Uterus (tissue), 4 donors: ENCODE results near the gene TTC34. TPM values are rescaled to one million over a fixed set of nuclear protein-coding genes. Genes with fewer than 3 reads are reported as not detected.
"Not testable (repeated sequence)": the region's sequence is repeated elsewhere in the genome, so short reads cannot be mapped to it uniquely, and the experiment has no call there.

Source experiments
- DNase-seq, 2 donors: peaks; one replicate each; pipeline ENCODE4 v3.0.0-alpha.2; 2019 to 2020
- H3K27ac ChIP-seq, 2 donors: fragments of 200-600 bp; sonication (generic); 1 replicate in 1 of 2; 2 replicates in 1 of 2; pipeline ENCODE4 v1.5.1; 2016 to 2018
- H3K27me3 ChIP-seq, 2 donors: fragments of 200-600 bp; sonication (generic); one replicate each; pipeline ENCODE4 v1.5.1; 2018 to 2019; ENCODE audit warnings: control low read depth in 1 of 2
- H3K36me3 ChIP-seq, 2 donors: fragments of 200-600 bp; sonication (generic); one replicate each; pipeline ENCODE4 v1.5.1; 2019; ENCODE audit warnings: control low read depth in 1 of 2
- H3K4me1 ChIP-seq, 2 donors: fragments of 200-600 bp; sonication (generic); one replicate each; pipeline ENCODE4 v1.5.1; 2018 to 2019; ENCODE audit warnings: control low read depth in 1 of 2
- H3K4me3 ChIP-seq, 2 donors: fragments of 200-600 bp; sonication (generic); 1 replicate in 1 of 2; 2 replicates in 1 of 2; pipeline ENCODE4 v1.5.1; 2018 to 2019; ENCODE audit warnings: mild to moderate bottlenecking in 1 of 2
- H3K9me3 ChIP-seq, 2 donors: fragments of 200-600 bp; sonication (generic); one replicate each; pipeline ENCODE4 v1.5.1; 2019; ENCODE audit warnings: control low read depth in 1 of 2
- POLR2A ChIP-seq, 2 donors: fragments of 450-650 bp; IDR thresholded peaks; one replicate each; pipeline ENCODE4 v1.6.1; 2016; ENCODE audit warnings: antibody characterized with exemption in 2 of 2, mild to moderate bottlenecking in 1 of 2, moderate library complexity in 1 of 2
- intact Hi-C: fragments of 100-400 bp; cut with DNase I; formaldehyde crosslinking; loops from one replicate; pipeline ENCODE4 v1.15.1; 2023; ENCODE audit warnings: low total_unique reads
- total RNA-seq, 4 donors: library from RNA; depleted of rRNA in 3 of 4; stranded (reverse); fragments of >200 nt in 3 of 4; gene quantifications; one replicate each; pipeline versions ENCODE4 v1.1.0 to v1.2.4, GENCODE V29; 2014 to 2023
- TF ChIP-seq, protein P1 (sequence below), 4 experiments: fragments of 200-600 bp in 2 of 4; fragments of 450-650 bp in 2 of 4; sonication (generic) in 2 of 4; IDR thresholded peaks; one replicate each; pipeline ENCODE4 v1.5.1; 2016 to 2019; ENCODE audit warnings: antibody characterized with exemption in 4 of 4, mild to moderate bottlenecking in 2 of 4, moderate library complexity in 1 of 4
- donor health status: DM: yes; HTN: yes; CAD: no.

TTC34 gene
- total RNA-seq, 4 donors from 2014 or later: 0.29 to 2.9 (median 0.43) TPM

DNA sequence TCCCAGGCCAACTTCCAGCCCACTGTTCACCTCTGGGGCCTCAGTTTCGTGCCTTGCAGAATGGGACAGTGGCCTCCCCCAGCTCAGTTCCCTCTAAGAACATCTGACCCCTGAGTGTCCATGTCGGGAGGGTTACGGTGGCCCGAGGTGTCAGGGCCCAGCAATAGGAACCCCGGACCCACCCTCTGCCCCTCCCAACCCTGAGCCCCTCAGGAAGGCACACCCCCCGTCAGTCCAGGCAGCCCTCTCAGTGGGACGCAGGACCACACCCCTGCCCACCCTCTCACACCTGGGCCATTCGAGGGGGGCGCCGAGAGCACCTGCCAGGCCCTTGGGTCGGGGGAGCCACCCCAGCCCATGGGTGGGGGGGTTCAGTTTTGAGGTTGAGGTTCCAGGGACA is 447 bp downstream of the TTC34 start:
- H3K4me1 ChIP-seq: no peaks in the 10 kb centered on the region
- H3K36me3 ChIP-seq: no peaks in the 10 kb centered on the region
- H3K27me3 ChIP-seq: no peaks in the 10 kb centered on the region
- H3K9me3 ChIP-seq: no peaks in the 10 kb centered on the region
- H3K4me3 ChIP-seq: no peak overlapping the region
- DNase-seq: no peak
- no peak overlapping the region for H3K27ac ChIP-seq
- TF ChIP-seq POLR2A (IDR thresholded peaks at IDR 0.05): no peak
- TF ChIP-seq, protein P1, sequence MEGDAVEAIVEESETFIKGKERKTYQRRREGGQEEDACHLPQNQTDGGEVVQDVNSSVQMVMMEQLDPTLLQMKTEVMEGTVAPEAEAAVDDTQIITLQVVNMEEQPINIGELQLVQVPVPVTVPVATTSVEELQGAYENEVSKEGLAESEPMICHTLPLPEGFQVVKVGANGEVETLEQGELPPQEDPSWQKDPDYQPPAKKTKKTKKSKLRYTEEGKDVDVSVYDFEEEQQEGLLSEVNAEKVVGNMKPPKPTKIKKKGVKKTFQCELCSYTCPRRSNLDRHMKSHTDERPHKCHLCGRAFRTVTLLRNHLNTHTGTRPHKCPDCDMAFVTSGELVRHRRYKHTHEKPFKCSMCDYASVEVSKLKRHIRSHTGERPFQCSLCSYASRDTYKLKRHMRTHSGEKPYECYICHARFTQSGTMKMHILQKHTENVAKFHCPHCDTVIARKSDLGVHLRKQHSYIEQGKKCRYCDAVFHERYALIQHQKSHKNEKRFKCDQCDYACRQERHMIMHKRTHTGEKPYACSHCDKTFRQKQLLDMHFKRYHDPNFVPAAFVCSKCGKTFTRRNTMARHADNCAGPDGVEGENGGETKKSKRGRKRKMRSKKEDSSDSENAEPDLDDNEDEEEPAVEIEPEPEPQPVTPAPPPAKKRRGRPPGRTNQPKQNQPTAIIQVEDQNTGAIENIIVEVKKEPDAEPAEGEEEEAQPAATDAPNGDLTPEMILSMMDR (IDR thresholded peaks at IDR 0.05): no peak
- intact Hi-C loops: no loop called here

- H3K27me3 ChIP-seq: no peaks in the 10 kb centered on the region
- TF ChIP-seq, protein P1 (IDR thresholded peaks at IDR 0.05): no peak
- TF ChIP-seq POLR2A (IDR thresholded peaks at IDR 0.05): no peak
- no peaks in the 10 kb centered on the region for H3K9me3 ChIP-seq
- H3K4me1 ChIP-seq: no peaks in the 10 kb centered on the region
- H3K36me3 ChIP-seq: no peaks in the 10 kb centered on the region
- intact Hi-C loops: no loop called here
- no peak overlapping the region for H3K27ac ChIP-seq
- H3K4me3 ChIP-seq: no peak overlapping the region
- DNase-seq: no peak
These were observed 838 bp downstream of the TTC34 start for GRCh38 chr1:2800664-2801045.

- intact Hi-C loops: no loop called here
- DNase-seq: no peak
- H3K9me3 ChIP-seq: no peaks in the 10 kb centered on the region
- H3K4me3 ChIP-seq: no peak overlapping the region
- TF ChIP-seq POLR2A (IDR thresholded peaks at IDR 0.05): no peak
- TF ChIP-seq, protein P1 (IDR thresholded peaks at IDR 0.05): no peak
- H3K27me3 ChIP-seq: no peaks in the 10 kb centered on the region
- H3K36me3 ChIP-seq: no peaks in the 10 kb centered on the region
- no peak overlapping the region for H3K27ac ChIP-seq
- no peaks in the 10 kb centered on the region for H3K4me1 ChIP-seq
These were observed 1.5 kb downstream of the TTC34 start for GRCh38 chr1:2799811-2800663.

- H3K27ac ChIP-seq, H3K4me3 ChIP-seq, H3K4me1 ChIP-seq, H3K27me3 ChIP-seq, H3K9me3 ChIP-seq, DNase-seq, H3K36me3 ChIP-seq, intact Hi-C loops: not testable (repeated sequence)
These were observed 2.5 kb downstream of the TTC34 start for GRCh38 chr1:2798958-2799357.

DNA sequence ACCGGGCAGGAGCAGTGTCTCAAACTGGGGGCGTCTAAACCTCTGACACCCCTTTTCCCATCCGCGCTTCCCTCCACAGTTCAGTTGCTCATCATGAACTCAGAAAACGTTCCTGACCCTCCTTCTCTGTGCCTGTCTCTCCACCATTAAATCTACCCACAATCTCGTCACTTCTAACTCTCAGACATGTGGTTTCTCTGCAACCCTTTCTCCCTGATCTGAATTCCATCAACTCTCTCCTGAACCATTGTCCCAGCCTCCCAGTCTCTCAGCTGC is 3.8 kb downstream of the TTC34 start:
- Histone ChIP-seq H3K27me3 (no peaks in the 10 kb centered on the region), H3K36me3 (no peaks in the 10 kb centered on the region), H3K4me1 (no peaks in the 10 kb centered on the region), H3K27ac (no peak overlapping the region), H3K9me3 (peaks cover 0 to 8% of the 10 kb centered on the region in 2 donors), H3K4me3 (no peak overlapping the region)
- TF ChIP-seq, protein P1 (IDR thresholded peaks at IDR 0.05): no peak
- TF ChIP-seq POLR2A (IDR thresholded peaks at IDR 0.05): no peak
- intact Hi-C loops: no loop called here
- no peak for DNase-seq
